GM23338 (cell line): ENCODE data around the gene TREML4.

Source experiments
- CREB1 ChIP-seq: fragments of 250-450 bp; sonication (Bioruptor Pico); IDR thresholded peaks from 2 replicates; pipeline ENCODE4 v1.5.0; 2020; ENCODE audit warnings: low read depth, mild to moderate bottlenecking, moderate library complexity
- EZH2 ChIP-seq: fragments of 200-600 bp; sonication (generic); IDR thresholded peaks from one replicate; pipeline ENCODE4 v1.8.0; 2017; ENCODE audit warnings: antibody characterized with exemption, mild to moderate bottlenecking, low read depth; ENCODE audit not compliant: unreplicated experiment
- EZH2phosphoT487 ChIP-seq: fragments of 200-600 bp; sonication (generic); IDR thresholded peaks from one replicate; pipeline ENCODE4 v1.8.1; 2018; ENCODE audit warnings: antibody characterized with exemption; ENCODE audit not compliant: unreplicated experiment
- JUNB ChIP-seq: IDR thresholded peaks from one replicate; pipeline ENCODE4 v1.6.1; 2016; ENCODE audit warnings: antibody characterized with exemption; ENCODE audit not compliant: unreplicated experiment
- POLR2AphosphoS5 ChIP-seq: IDR thresholded peaks from 2 replicates; pipeline ENCODE4 v1.6.1; 2016; ENCODE audit warnings: antibody characterized with exemption, low read depth
- ZNF114 ChIP-seq: fragments of 250-450 bp; sonication (Bioruptor Pico); IDR thresholded peaks from 2 replicates; pipeline ENCODE4 v1.5.0; 2020; ENCODE audit warnings: mild to moderate bottlenecking, moderate library complexity
- ZNF331 ChIP-seq: fragments of 250-450 bp; sonication (Bioruptor Pico); IDR thresholded peaks from 2 replicates; pipeline ENCODE4 v1.5.0; 2020; ENCODE audit warnings: low read depth, mild to moderate bottlenecking, moderate library complexity
- TF ChIP-seq, protein P1 (sequence below), 2 experiments: fragments of 200-600 bp in 1 of 2; sonication (generic) in 1 of 2; conservative IDR thresholded peaks; 2 replicates each; pipeline versions ENCODE4 v1.5.1 to v1.6.1; 2016 to 2017; ENCODE audit warnings: antibody characterized with exemption in 2 of 2, low read depth in 2 of 2, mild to moderate bottlenecking in 2 of 2, moderate library complexity in 1 of 2
- TF ChIP-seq, protein P2 (sequence below): IDR thresholded peaks from one replicate; pipeline ENCODE4 v1.6.1; 2018; ENCODE audit warnings: antibody characterized with exemption; ENCODE audit not compliant: unreplicated experiment

DNA sequence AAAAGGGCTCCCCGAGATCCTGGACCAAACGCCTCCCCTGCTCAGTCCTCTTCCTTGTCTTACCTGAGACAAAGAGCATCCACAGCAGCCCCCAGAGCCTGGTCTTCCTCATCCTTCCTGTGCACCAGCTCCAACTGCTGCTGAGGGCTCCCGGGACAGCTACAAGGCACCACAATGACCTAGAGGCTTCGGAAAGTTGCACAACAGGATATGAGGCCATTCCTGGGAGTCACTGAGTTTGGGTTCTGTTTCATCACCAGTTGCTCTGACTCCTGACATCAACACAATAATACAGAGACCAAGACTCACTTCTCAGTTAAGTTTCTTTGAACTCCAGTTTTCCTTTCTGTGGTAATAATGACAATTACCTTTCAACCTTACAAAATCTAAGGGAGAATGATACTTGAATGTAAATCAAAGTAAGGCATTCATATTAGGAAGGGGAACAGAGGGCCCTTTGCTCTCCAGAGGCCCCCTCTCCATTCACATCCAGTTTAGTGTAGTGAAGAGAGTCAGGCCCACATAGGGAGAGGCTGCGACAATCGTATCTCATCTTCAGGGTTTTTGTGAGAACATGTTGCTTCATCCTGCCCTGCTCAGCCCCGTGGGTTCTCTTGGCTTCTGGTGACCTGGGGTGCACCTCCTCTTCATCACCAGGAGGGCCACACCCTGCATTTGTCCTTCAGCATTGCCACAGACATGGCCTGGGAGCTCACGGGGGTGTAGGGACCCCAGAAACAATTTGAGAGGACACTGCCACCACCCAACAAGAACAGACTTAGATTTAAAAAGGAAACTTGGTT, 58.6 kb downstream of the TREML4 start, which contains the start of gene TREM1:
- TF ChIP-seq POLR2AphosphoS5 = no peak
- no peak for TF ChIP-seq JUNB
- TF ChIP-seq, protein P1, sequence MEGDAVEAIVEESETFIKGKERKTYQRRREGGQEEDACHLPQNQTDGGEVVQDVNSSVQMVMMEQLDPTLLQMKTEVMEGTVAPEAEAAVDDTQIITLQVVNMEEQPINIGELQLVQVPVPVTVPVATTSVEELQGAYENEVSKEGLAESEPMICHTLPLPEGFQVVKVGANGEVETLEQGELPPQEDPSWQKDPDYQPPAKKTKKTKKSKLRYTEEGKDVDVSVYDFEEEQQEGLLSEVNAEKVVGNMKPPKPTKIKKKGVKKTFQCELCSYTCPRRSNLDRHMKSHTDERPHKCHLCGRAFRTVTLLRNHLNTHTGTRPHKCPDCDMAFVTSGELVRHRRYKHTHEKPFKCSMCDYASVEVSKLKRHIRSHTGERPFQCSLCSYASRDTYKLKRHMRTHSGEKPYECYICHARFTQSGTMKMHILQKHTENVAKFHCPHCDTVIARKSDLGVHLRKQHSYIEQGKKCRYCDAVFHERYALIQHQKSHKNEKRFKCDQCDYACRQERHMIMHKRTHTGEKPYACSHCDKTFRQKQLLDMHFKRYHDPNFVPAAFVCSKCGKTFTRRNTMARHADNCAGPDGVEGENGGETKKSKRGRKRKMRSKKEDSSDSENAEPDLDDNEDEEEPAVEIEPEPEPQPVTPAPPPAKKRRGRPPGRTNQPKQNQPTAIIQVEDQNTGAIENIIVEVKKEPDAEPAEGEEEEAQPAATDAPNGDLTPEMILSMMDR (conservative IDR thresholded peaks at IDR 0.05; ENCODE audit: low read depth in 2 of 2) = no peak
- TF ChIP-seq, protein P2, sequence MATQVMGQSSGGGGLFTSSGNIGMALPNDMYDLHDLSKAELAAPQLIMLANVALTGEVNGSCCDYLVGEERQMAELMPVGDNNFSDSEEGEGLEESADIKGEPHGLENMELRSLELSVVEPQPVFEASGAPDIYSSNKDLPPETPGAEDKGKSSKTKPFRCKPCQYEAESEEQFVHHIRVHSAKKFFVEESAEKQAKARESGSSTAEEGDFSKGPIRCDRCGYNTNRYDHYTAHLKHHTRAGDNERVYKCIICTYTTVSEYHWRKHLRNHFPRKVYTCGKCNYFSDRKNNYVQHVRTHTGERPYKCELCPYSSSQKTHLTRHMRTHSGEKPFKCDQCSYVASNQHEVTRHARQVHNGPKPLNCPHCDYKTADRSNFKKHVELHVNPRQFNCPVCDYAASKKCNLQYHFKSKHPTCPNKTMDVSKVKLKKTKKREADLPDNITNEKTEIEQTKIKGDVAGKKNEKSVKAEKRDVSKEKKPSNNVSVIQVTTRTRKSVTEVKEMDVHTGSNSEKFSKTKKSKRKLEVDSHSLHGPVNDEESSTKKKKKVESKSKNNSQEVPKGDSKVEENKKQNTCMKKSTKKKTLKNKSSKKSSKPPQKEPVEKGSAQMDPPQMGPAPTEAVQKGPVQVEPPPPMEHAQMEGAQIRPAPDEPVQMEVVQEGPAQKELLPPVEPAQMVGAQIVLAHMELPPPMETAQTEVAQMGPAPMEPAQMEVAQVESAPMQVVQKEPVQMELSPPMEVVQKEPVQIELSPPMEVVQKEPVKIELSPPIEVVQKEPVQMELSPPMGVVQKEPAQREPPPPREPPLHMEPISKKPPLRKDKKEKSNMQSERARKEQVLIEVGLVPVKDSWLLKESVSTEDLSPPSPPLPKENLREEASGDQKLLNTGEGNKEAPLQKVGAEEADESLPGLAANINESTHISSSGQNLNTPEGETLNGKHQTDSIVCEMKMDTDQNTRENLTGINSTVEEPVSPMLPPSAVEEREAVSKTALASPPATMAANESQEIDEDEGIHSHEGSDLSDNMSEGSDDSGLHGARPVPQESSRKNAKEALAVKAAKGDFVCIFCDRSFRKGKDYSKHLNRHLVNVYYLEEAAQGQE = no peak
- TF ChIP-seq EZH2phosphoT487 = no peak
- TF ChIP-seq ZNF114 (CRISPR knock-in tag) = no peak
- TF ChIP-seq EZH2 = no peak
- TF ChIP-seq ZNF331 (CRISPR knock-in tag) = no peak
- TF ChIP-seq CREB1 (CRISPR knock-in tag) = no peak
